ENCODE data around the gene EVC2.

DNA sequence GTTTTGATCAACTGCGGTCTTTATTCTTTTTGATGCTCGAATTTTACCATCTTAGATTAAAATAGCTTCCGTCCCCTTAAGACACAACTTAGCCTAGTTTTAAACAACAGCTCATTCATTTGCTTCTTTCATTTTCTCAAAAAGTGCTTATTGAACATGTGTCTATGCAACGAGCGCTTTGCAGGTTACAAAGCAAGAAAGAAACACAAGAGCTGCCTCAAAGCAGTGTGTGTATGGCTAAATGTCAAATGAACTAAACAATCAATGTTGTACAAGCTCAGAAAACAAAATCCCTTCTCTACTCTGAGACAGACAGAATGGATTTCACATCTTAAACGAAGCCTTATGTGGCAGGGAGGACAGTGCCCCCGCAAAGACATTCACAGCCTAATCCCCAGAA lies 61.0 kb downstream of the EVC2 start:
- TF ChIP-seq, protein P1, sequence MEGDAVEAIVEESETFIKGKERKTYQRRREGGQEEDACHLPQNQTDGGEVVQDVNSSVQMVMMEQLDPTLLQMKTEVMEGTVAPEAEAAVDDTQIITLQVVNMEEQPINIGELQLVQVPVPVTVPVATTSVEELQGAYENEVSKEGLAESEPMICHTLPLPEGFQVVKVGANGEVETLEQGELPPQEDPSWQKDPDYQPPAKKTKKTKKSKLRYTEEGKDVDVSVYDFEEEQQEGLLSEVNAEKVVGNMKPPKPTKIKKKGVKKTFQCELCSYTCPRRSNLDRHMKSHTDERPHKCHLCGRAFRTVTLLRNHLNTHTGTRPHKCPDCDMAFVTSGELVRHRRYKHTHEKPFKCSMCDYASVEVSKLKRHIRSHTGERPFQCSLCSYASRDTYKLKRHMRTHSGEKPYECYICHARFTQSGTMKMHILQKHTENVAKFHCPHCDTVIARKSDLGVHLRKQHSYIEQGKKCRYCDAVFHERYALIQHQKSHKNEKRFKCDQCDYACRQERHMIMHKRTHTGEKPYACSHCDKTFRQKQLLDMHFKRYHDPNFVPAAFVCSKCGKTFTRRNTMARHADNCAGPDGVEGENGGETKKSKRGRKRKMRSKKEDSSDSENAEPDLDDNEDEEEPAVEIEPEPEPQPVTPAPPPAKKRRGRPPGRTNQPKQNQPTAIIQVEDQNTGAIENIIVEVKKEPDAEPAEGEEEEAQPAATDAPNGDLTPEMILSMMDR (conservative IDR thresholded peaks at IDR 0.05; ENCODE audit: low read length), result no peak
- no peak for TF ChIP-seq EZH2phosphoT487 (IDR thresholded peaks at IDR 0.05; ENCODE audit: borderline replicate concordance)
